NT2/D1 (cell line): ENCODE results near the gene HECW1.
"Not testable (repeated sequence)": the region's sequence is repeated elsewhere in the genome, so short reads cannot be mapped to it uniquely, and the experiment has no call there.

Experiments
- DNase-seq: peaks from one replicate; pipeline ENCODE4 v3.0.0-alpha.2; 2011; ENCODE audit warnings: low read depth, low spot score
- H3K27me3 ChIP-seq: 2 replicates; pipeline ENCODE4 v1.6.0; 2011; ENCODE audit warnings: mild to moderate bottlenecking; ENCODE audit not compliant: insufficient read length, insufficient read depth
- H3K36me3 ChIP-seq: 2 replicates; pipeline ENCODE4 v1.6.1; 2011; ENCODE audit warnings: mild to moderate bottlenecking, low read length, mixed read lengths; ENCODE audit not compliant: insufficient read depth, insufficient read length
- H3K4me1 ChIP-seq: 2 replicates; pipeline ENCODE4 v1.5.1; 2011; ENCODE audit not compliant: insufficient read depth, insufficient read length
- H3K4me3 ChIP-seq: 2 replicates; pipeline ENCODE4 v1.5.1; 2011; ENCODE audit warnings: low read depth; ENCODE audit not compliant: insufficient read length
- H3K9ac ChIP-seq: 2 replicates; pipeline ENCODE4 v1.6.0; 2011; ENCODE audit warnings: low read depth; ENCODE audit not compliant: insufficient read length
- H3K9me3 ChIP-seq: 2 replicates; pipeline ENCODE4 v1.5.1; 2011; ENCODE audit warnings: mild to moderate bottlenecking, low read length; ENCODE audit not compliant: insufficient read depth
- SUZ12 ChIP-seq: IDR thresholded peaks from 2 replicates; pipeline ENCODE4 v1.6.1; 2011; ENCODE audit not compliant: insufficient read length, insufficient read depth; ENCODE audit errors: extremely low read depth
- YY1 ChIP-seq: IDR thresholded peaks from 2 replicates; pipeline ENCODE4 v1.6.1; 2011; ENCODE audit not compliant: insufficient read length, insufficient read depth
- ZNF274 ChIP-seq: IDR thresholded peaks from 2 replicates; pipeline ENCODE4 v1.6.1; 2011; ENCODE audit warnings: mild to moderate bottlenecking, low read depth, low read length

HECW1 gene

GRCh38 chr7:43593010-43593409, 480.6 kb downstream of the HECW1 start:
- H3K4me1 ChIP-seq = no peaks in the 10 kb centered on the region

GRCh38 chr7:43594020-43594419, 481.6 kb downstream of the HECW1 start:
- no peaks in the 10 kb centered on the region for H3K9me3 ChIP-seq
- H3K27me3 ChIP-seq = no peaks in the 10 kb centered on the region
- H3K9ac ChIP-seq = no peak overlapping the region
- H3K36me3 ChIP-seq = peaks cover 22% of the 10 kb centered on the region
- no peaks in the 10 kb centered on the region for H3K4me1 ChIP-seq
- TF ChIP-seq YY1 = no peak
- TF ChIP-seq SUZ12 = no peak
- TF ChIP-seq ZNF274 = no peak
- no peak overlapping the region for H3K4me3 ChIP-seq
- no peak for DNase-seq

More at GRCh38 chr7:43593010-43593409, 480.6 kb downstream of the HECW1 start:
- Histone ChIP-seq H3K36me3 (peaks cover 17% of the 10 kb centered on the region), H3K9me3 (no peaks in the 10 kb centered on the region), H3K27me3 (no peaks in the 10 kb centered on the region), H3K9ac (no peak overlapping the region), H3K4me3 (no peak overlapping the region)
- no peak for DNase-seq
- no peak for TF ChIP-seq YY1
- no peak for TF ChIP-seq ZNF274
- no peak for TF ChIP-seq SUZ12

- not testable (repeated sequence) for H3K4me3 ChIP-seq, H3K9ac ChIP-seq, H3K9me3 ChIP-seq, H3K27me3 ChIP-seq, DNase-seq, H3K4me1 ChIP-seq
- H3K36me3 ChIP-seq = peaks cover 35% of the 10 kb centered on the region
Measured at GRCh38 chr7:43596426-43596825, 484.0 kb downstream of the HECW1 start.

GRCh38 chr7:43600056-43600455, 487.6 kb downstream of the HECW1 start:
- no peaks in the 10 kb centered on the region for H3K27me3 ChIP-seq
- TF ChIP-seq SUZ12 (no peak), ZNF274 (no peak), YY1 (no peak)
- no peak overlapping the region for H3K9ac ChIP-seq
- H3K4me3 ChIP-seq = no peak overlapping the region
- H3K4me1 ChIP-seq = no peaks in the 10 kb centered on the region
- no peak for DNase-seq
- peaks cover 39% of the 10 kb centered on the region for H3K36me3 ChIP-seq
- H3K9me3 ChIP-seq = no peaks in the 10 kb centered on the region

- Histone ChIP-seq H3K4me1 (no peaks in the 10 kb centered on the region), H3K9me3 (no peaks in the 10 kb centered on the region), H3K27me3 (no peaks in the 10 kb centered on the region), H3K36me3 (peaks cover 26% of the 10 kb centered on the region), H3K9ac (no peak overlapping the region), H3K4me3 (no peak overlapping the region)
- DNase-seq = no peak
- no peak for TF ChIP-seq SUZ12
- TF ChIP-seq ZNF274 = no peak
- no peak for TF ChIP-seq YY1
Measured at GRCh38 chr7:43602256-43602655, 489.8 kb downstream of the HECW1 start.

GRCh38 chr7:43604251-43604650, 491.8 kb downstream of the HECW1 start:
- no peak for DNase-seq
- H3K4me1 ChIP-seq = no peaks in the 10 kb centered on the region
- peaks cover 23% of the 10 kb centered on the region for H3K36me3 ChIP-seq
- no peak overlapping the region for H3K4me3 ChIP-seq
- H3K27me3 ChIP-seq = no peaks in the 10 kb centered on the region
- no peaks in the 10 kb centered on the region for H3K9me3 ChIP-seq
- TF ChIP-seq YY1 = no peak
- TF ChIP-seq SUZ12 = no peak
- TF ChIP-seq ZNF274 = no peak
- H3K9ac ChIP-seq = no peak overlapping the region

- H3K9ac ChIP-seq = no peak overlapping the region
- TF ChIP-seq ZNF274 (no peak), YY1 (no peak), SUZ12 (no peak)
- DNase-seq = no peak
- no peaks in the 10 kb centered on the region for H3K4me1 ChIP-seq
- no peak overlapping the region for H3K4me3 ChIP-seq
- H3K36me3 ChIP-seq = peaks cover 31% of the 10 kb centered on the region
- no peaks in the 10 kb centered on the region for H3K27me3 ChIP-seq
- no peaks in the 10 kb centered on the region for H3K9me3 ChIP-seq
Measured at GRCh38 chr7:43609097-43609496, 496.6 kb downstream of the HECW1 start.

- no peaks in the 10 kb centered on the region for H3K4me1 ChIP-seq
- DNase-seq = no peak
- no peaks in the 10 kb centered on the region for H3K9me3 ChIP-seq
Measured at GRCh38 chr7:43612128-43612527, 499.7 kb downstream of the HECW1 start.

More at GRCh38 chr7:43612128-43612527, 499.7 kb downstream of the HECW1 start:
- TF ChIP-seq YY1 (no peak), SUZ12 (no peak), ZNF274 (no peak)
- no peak overlapping the region for H3K4me3 ChIP-seq
- H3K27me3 ChIP-seq = no peaks in the 10 kb centered on the region
- no peak overlapping the region for H3K9ac ChIP-seq
- peaks cover 38% of the 10 kb centered on the region for H3K36me3 ChIP-seq
